HG03439 (cell line): ENCODE data around the gene UNC79.

ENCODE experiments used
- ATAC-seq: cut with Tn5 transposase; IDR thresholded peaks from one replicate; pipeline ENCODE4 v1.9.1; 2021; ENCODE audit warnings: mild to moderate bottlenecking, moderate library complexity; ENCODE audit not compliant: unreplicated experiment

UNC79 gene

DNA sequence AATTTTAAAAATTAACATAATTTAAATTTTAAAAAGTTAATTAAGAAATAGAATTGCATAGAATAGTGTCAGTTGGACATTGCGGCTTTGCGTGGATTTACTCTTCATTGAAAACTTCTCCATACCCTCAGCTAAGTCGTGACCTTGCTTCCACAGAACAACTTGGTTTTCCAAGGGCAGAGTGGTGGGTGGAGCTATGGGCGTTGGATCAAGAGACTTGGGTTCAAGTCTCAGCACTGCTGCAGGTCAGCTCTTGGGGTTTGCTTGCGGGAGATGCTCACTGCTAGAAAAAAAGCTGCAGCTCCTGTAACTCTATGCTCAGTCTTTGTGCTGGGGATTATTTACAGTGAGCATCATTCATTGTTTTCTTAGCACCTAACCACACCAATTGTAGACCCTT, 223.9 kb downstream of the UNC79 start:
- ATAC-seq = no peak

DNA sequence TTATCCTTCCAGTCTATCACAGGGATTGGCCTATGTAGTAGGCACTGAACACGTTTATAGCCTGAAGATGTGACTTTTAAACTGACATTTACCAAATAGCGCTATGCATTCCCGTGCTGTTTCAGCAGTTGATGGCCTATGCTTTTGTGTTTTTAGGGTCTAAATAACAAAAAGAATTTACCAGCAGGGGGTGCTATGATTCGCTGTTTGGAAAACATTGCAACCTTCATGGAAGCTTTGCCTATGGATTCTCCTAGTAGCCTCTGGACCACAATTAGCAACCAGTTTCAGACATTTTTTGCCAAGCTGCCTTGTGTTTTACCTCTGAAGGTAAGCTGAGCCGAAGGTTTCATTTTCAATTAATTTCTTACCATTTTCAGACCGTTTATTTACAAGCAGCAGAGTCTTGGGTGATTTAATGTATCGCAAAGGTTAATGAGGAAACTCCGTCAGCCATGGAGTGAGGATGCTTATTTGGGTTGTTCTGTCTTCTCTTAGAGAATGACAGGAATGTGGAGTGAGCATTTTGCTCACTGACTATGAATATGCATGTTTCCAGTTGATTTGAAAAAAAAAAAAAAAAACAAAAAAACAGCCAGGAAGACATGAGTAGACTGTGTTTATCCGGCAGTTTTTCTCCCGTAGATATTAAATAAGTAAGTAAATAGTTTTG, 224.5 kb downstream of the UNC79 start:
- ATAC-seq = no peak

- no peak for ATAC-seq
These were observed 227.1 kb downstream of the UNC79 start for GRCh38 chr14:93657875-93658274.

GRCh38 chr14:93663317-93663716, 232.6 kb downstream of the UNC79 start:
- ATAC-seq = no peak

GRCh38 chr14:93665169-93665568, 234.4 kb downstream of the UNC79 start:
- no peak for ATAC-seq

DNA sequence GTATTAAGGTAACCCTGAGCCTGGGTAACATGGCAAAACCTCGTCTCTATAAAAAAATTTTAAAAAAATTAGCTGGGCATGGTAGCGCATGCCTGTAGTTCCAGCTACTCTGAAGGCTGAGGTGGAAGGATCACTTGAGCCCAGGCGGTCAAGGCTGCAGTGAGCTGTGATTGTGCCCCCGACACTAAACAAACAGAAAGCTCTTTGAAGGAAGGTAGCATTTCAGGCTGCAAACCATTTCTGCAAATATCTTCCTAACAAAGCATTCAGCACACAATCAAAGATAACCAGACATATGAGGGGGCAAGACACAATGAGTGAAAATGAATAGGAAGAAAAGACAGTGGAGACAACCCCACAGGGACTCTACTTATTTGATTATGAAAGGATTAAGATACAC, 238.9 kb downstream of the UNC79 start:
- ATAC-seq = no peak

DNA sequence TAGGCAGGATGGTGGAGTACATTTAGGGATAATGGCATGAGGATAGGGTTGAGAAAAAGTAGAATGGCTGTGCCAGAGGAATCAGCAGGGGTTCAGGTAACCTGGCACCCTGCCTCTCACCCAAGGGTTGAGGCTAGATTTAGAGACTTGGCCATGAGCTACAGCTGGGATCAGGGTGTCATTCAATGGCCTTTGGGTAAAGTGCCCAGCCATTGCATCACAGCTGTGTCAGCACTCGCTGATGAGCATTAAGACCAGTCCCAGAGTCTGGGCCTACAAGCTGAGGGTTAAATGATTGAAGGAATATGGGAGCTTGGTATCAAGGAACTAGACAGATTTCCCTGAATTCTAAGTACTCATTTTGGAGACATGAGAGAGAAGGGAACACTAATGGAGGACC, 243.6 kb downstream of the UNC79 start:
- ATAC-seq = no peak

- no peak for ATAC-seq
These were observed 244.9 kb downstream of the UNC79 start for GRCh38 chr14:93675651-93676050.

DNA sequence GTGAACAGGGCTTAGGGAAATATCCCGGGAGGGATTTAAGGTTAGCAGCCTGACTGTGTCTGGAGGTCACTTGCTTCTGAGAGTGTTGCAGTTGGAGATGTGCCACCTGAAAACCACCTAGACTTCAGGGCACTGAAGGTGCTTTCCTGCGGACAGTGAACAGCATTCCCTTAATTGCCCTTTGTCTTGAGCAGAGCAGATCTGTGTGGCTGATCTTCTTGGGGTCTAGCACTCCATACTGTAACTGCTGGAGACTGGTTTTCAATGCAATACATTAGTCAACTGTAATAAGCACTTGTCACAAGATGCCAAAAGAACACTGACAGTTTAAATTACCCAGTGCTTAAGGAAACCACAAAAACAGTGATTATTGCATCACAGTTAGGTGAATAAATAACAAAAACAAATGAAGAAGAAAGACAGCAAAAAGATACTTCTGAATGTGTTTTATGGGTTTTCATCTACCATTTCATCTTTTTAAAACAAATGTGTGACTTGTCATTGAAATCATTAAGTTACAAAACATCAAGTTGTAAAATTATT, 245.7 kb downstream of the UNC79 start:
- no peak for ATAC-seq

DNA sequence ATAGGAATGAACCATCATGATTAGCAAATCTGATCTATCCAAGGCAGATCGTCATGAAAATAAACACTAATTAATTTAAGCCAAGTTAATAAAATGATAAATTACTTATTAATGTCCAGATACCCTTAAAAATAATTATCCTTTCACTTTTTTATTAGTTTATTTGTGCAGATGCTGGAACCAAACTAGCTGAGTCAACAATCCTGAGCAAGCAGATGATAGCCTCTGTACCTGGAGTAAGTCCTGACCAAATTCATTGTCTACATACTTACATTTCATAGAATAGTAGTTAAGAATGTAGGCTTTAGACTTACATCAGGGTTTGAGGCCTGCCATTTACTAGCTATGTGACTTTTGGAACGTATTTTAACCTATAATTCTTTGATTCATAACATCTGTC, 251.7 kb downstream of the UNC79 start:
- no peak for ATAC-seq

DNA sequence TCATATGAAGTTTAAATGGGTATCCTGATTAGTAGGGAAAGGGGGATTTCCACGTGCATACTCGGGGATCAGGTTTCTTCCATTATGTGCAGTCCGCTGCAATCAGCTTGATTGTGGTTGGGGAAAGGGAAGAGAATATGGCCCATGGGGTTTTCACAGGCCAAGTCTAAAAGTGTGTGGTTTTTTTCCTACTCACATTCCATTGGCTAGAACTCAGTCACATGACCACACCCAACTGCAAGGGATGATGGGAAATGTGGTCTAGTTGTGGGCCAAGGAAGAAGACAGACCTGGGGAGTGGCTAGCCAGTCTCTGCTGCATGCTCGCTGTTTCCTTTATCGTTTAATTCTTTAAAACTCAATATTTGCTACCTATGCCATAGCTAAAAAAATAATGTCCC, 252.5 kb downstream of the UNC79 start:
- ATAC-seq = no peak

DNA sequence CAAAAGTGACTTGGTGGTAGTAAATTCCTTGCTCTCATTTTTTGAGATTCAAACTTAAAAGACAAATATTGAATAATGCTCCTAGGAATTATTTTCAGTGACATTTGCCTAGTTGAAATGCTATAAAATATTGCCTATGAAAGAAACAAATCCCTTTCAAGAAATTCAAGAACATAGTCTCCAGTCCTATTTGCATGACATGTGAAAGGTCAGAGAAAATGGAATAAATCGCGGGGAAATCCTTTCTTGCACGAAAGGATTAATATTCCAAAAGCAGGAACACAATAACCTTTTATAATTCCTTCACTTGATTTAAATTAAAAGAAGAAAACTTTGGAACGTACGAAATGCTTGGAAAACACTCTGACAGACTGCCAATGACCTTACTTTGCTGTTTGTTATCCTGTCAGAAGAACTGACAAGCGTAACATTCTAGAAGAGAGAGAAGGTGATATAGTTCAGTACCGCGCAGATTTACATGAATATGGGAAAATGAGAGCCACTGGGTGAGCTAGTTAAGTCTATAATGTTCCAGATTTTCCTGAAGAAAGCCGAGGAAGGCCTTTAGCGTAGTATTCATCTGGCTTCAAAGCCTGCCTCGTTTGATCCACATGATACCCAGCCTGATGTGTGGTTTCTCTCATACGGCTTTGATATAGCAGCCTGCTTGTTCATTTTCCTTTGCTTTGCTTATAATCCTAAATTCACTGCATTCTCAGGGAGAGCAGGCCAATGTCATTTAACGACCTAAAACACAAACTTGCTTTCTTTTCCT, 254.6 kb downstream of the UNC79 start:
- no peak for ATAC-seq

GRCh38 chr14:93686268-93686667, 255.5 kb downstream of the UNC79 start:
- no peak for ATAC-seq

GRCh38 chr14:93688239-93688666, 257.5 kb downstream of the UNC79 start:
- no peak for ATAC-seq

DNA sequence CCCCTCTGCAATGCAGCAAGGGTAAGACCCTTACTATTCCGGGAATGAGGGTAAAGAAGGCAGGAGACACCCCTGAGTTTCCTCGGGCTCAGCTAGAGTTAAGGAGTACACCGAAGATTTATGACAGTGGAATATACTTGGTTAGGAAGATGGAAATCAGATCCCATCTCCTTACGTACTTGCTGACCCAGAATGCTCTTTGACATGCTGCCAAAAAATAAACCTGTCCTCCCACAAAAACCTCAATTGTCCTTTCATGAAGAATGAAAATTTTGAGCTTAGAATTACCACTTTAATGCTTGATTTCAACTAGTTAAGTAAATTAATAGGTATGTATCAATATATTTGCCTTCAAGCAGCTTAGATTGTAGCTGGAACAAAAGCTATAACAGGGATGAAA, 258.1 kb downstream of the UNC79 start:
- no peak for ATAC-seq

DNA sequence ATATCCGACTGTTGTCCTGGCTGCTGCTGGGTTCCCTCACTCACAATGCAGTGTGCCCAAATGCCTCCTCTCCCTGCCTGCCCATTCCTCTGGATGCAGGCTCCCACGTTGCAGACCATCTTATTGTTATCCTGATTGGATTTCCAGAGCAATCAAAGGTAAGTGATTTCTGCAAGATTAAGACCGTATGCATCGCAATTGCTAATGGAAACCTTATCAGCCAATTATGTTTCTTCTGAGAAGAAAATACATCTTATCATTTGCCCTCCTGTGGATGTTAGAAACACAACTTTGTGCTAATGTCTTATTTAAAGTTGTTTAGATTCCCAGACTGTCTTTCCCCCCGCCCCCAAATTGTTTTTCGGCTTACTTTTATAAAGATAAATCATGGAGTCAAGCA, 259.4 kb downstream of the UNC79 start:
- ATAC-seq = no peak

- no peak for ATAC-seq
These were observed 260.5 kb downstream of the UNC79 start for GRCh38 chr14:93691042-93691780.

GRCh38 chr14:93693914-93694313, 263.2 kb downstream of the UNC79 start:
- no peak for ATAC-seq

DNA sequence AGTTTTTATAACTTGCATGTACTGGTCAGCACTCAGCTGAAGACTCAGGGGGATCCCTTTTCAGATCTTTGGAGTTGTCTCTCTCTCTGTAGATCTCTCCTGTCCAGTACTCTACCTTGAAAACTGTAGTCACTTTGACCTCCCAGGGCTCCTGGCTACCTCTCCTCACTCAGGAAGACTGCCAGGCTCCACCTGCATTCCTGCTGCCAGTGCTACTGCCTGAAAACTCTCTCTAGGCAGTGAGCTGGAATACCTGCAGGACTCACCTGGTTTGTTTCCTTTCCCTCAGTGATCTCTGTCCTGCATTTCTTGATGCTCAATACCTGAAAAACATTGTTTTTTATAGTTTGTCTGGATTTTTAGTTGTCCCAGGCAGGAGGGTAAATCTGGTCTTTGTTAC, 270.2 kb downstream of the UNC79 start:
- ATAC-seq = no peak

DNA sequence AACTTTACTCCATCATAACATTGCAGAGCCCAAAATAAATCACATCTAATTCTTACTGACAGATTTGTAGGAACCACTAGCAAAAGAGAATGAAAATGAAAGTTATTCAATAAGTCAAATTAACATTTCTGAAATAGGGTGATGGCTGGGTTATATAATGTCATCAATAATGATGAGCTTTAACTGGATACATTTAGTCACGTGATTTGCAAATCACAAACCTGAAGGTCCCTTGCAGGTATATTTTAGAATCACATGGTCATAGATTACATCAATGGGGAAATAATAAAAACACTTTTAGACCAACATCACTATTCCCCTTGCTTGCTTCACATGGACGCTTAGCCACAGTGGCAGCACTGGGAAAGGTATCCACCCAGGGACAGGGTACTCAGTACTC, 270.8 kb downstream of the UNC79 start:
- ATAC-seq = no peak

- ATAC-seq = no peak
These were observed 272.2 kb downstream of the UNC79 start for GRCh38 chr14:93702946-93703345.

DNA sequence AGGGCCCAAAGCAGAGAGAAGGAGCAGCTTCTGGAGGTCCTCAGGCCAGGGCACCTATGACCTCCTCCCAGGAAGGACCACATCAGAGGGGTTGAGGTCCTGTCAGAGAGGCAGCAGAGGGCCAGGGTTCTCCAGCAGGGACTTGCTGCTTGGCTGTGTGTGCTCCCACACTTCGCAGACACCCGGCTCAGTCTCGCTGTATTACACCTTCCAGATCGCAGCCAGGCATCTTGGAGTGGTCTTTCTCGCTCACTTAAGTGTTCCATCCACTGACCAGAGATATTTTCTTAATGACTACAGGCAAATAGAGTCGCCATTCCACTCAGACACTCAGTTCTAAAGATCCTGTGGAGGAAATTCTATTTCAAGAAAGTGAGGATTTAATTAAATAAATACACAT, 273.2 kb downstream of the UNC79 start:
- ATAC-seq = no peak
